ENCODE results near the gene KRT82. TPM values are rescaled to one million over a fixed set of nuclear protein-coding genes. Genes with fewer than 3 reads are reported as not detected.

Gene KRT82
- total and polyA plus RNA-seq, 7 donors: not detected

DNA sequence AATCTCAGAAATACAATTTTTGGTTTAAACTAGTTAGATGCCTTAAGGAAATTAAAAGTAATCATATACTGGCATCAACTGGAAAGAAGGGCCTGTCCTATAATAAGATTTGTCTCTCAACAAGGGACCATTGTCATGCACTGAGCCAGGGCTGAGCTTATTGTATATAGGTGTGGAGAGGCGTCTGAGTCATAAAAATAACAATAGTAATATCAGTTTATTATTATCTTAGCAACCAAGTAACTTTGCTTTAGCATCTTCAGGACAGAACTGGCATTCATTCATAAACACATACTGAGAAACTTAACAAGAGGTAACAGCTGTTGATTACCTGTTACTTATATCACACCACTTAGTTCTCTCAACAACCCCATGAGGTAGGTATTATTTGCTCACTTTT, 20.9 kb upstream of the KRT82 start:
- Histone ChIP-seq H3K27me3 (ENCODE audit: insufficient read depth in 3 of 3, low read length in 2 of 3) (peaks cover 0 to 11% (median 2%) of the 10 kb centered on the region in 3 donors), H3K4me1 (no peaks in the 10 kb centered on the region), H3K36me3 (ENCODE audit: insufficient read depth in 1 of 2, low read depth in 1 of 2) (no peaks in the 10 kb centered on the region), H3K9me3 (no peaks in the 10 kb centered on the region), H3K4me3 (no peak overlapping the region), H3K27ac (no peak overlapping the region)
- intact Hi-C loops (cut with DNase I): no loop called here
- no peak for DNase-seq
- no peak for TF ChIP-seq CTCF (IDR thresholded peaks at IDR 0.05)
- WGBS, 3 donors: 76 to 87% (median 84%) methylated on average over 1 of the region's 1 CpG
- no peak for ATAC-seq

DNA sequence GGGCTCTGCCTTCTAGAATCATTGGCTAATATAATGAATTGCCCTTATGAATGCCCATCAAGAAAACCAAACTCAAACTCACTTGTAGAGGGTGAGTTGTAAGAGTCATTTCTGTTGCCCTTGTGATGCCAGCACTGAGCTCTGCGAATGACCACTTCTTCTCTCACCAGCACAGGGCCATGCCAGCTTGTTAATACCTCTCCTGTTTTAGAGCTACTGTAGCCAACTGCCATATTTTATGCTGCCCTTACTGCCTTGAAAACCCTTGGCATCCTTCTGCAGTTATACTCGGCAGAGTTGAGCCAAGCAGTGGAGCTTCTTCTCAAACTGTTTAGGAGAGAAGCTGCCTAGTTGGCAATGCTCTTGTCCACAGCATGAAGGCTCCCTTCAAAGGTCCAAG, 19.9 kb upstream of the KRT82 start:
- WGBS, 3 donors: 38 to 69% (median 47%) methylated on average over 2 of the region's 2 CpGs
- H3K27ac ChIP-seq: no peak overlapping the region
- H3K27me3 ChIP-seq (ENCODE audit: insufficient read depth in 3 of 3, low read length in 2 of 3): peaks cover 0 to 13% (median 2%) of the 10 kb centered on the region in 3 donors
- H3K36me3 ChIP-seq (ENCODE audit: insufficient read depth in 1 of 2, low read depth in 1 of 2): no peaks in the 10 kb centered on the region
- H3K9me3 ChIP-seq: no peaks in the 10 kb centered on the region
- DNase-seq: no peak
- intact Hi-C loops (cut with DNase I): no loop called here
- no peak overlapping the region for H3K4me3 ChIP-seq
- H3K4me1 ChIP-seq: no peaks in the 10 kb centered on the region
- ATAC-seq: no peak
- TF ChIP-seq CTCF (IDR thresholded peaks at IDR 0.05): no peak

- intact Hi-C loops (cut with DNase I): no loop called here
- Histone ChIP-seq H3K36me3 (ENCODE audit: insufficient read depth in 1 of 2, low read depth in 1 of 2) (no peaks in the 10 kb centered on the region), H3K27me3 (ENCODE audit: insufficient read depth in 3 of 3, low read length in 2 of 3) (peaks cover 0 to 13% (median 0%) of the 10 kb centered on the region in 3 donors), H3K9me3 (no peaks in the 10 kb centered on the region), H3K4me1 (no peaks in the 10 kb centered on the region), H3K4me3 (no peak overlapping the region), H3K27ac (no peak overlapping the region)
- ATAC-seq (no peak), DNase-seq (no peak)
- TF ChIP-seq CTCF (IDR thresholded peaks at IDR 0.05): no peak
- WGBS, 3 donors: 76 to 85% (median 83%) methylated on average over 5 of the region's 5 CpGs
These were observed 19.3 kb upstream of the KRT82 start for GRCh38 chr12:52425466-52425865.

GRCh38 chr12:52423661-52424500, 17.7 kb upstream of the KRT82 start:
- Histone ChIP-seq H3K36me3 (ENCODE audit: insufficient read depth in 1 of 2, low read depth in 1 of 2) (no peaks in the 10 kb centered on the region), H3K27ac (no peak overlapping the region), H3K27me3 (ENCODE audit: insufficient read depth in 3 of 3, low read length in 2 of 3) (peaks cover 0 to 14% (median 0%) of the 10 kb centered on the region in 3 donors), H3K9me3 (no peaks in the 10 kb centered on the region), H3K4me1 (no peaks in the 10 kb centered on the region), H3K4me3 (no peak overlapping the region)
- DNase-seq (no peak), ATAC-seq (no peak)
- no peak for TF ChIP-seq CTCF (IDR thresholded peaks at IDR 0.05)
- intact Hi-C loops (cut with DNase I): no loop called here
- WGBS, 3 donors: 47 to 59% (median 48%) methylated on average over 11 of the region's 11 CpGs
